Colon (tissue), 2 donors: ENCODE data around the gene TMEM181.
"Not testable (repeated sequence)": the region's sequence is repeated elsewhere in the genome, so short reads cannot be mapped to it uniquely, and the experiment has no call there.

ENCODE experiments used
- FAIRE-seq: peaks from 2 replicates; lab custom pipeline; 2012; peaks lifted over from hg19 to GRCh38; lab: Jason Lieb, UNC
- donor health status: control.
- donor health status: control.

TMEM181 gene

DNA sequence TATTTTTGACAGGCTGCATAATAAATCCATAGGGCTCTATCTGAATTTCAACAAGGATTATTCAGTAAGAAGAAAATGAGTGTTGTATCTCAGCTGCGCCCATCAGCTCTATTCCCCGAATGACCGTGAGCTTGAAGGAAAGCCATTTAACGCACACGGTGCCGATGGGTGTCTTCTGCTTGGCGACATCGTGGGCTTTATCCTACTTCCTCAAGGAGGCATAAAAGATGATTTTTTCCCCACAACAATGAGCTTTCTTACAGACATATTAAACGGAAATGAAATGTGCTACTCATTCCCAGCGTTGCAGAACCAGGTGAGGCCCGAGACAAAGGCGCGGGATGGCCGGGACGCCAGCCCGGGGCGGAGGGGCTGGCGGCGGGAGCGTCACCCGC, 83.9 kb downstream of the TMEM181 start:
- FAIRE-seq, result no peak

DNA sequence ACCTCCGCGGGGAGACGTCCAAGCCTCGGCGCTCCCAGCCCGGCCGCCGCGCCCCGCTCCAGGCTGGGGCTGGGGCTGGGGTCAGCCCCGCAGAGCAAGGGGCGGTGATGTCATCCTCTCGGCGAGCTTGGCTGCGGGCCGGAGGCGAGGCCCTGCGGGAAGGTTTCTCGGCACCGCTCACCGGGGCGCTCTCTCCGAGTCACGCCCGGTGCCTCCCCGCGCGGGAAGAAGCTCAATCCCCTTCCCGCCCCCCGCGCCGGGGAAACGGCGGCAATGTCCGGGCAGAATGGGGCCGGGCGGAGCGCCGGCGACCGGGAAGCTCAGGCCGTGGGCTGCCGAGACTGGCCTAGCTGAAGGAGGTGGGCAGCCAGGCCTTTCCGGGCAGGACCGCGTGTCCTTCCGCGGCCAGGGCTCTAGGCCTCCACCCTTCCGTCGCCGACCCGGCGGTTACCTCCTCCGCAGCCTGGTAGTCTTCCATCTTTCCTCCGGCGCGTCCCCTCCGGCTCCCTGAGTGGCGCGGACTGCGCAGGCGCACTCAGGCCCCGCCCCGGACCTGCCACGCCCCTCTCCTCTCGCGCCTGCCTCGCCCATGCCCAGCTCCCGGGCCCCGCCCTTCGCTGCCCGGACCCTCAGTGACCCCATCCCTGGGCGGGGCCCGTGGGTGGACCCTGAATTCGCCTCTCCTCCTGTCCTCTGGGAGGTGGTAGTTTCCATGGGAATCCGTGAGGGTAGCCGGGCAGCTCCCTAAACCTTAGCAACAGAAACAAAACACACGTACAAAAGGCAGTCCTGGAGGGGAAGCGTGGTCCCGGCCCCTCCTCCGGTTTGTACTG, 84.6 kb downstream of the TMEM181 start, which contains the start of gene DYNLT1:
DYNLT1 (minus strand) TSS at position 513 of the 833 bp plus-strand sequence; CDS start at position 478, 35 bp downstream.
- FAIRE-seq, result no peak

DNA sequence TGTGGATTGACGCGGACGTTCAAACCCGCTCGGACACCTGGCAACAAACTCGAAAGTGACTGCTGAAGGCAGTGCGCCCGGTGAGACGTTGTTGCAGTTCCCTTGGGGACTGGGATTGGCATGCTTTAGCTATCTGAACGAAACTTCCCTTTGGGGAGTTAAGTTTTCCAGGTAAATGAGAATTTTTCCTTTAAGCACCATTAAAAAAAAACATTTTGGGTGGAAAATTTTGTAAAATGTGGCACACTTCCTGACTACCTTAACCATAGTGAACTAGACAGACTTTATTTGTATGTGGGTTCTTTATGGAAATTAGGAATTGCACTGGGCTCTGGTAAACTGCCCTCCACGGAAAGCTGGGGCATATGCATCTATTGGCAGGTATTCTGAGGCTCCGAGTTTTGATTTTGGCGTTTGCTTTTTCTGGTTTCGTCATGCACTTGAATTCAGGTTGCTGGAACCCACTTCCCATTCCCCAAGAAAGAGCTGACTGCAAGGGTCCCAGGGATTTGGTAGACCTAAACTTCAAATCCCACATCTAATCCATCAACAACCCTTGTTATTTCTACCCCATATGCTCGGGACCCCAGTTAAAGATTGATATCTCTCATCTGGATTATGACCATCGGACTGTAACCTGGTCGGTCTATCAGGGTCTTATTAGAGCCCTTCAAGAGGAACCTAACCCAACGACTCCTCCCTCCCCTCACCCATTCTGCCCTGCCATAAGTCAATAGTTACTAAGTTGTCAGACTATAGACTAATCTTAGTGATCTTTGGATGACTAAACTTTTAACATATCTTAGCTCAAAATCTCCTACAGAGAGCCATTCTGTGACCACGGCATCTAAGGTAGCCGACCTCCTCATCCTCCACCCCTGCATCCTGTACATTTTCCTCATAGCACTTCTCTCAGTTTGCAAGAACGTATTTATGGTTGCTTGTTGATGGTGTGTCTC, 85.5 kb downstream of the TMEM181 start:
- FAIRE-seq, result no peak

DNA sequence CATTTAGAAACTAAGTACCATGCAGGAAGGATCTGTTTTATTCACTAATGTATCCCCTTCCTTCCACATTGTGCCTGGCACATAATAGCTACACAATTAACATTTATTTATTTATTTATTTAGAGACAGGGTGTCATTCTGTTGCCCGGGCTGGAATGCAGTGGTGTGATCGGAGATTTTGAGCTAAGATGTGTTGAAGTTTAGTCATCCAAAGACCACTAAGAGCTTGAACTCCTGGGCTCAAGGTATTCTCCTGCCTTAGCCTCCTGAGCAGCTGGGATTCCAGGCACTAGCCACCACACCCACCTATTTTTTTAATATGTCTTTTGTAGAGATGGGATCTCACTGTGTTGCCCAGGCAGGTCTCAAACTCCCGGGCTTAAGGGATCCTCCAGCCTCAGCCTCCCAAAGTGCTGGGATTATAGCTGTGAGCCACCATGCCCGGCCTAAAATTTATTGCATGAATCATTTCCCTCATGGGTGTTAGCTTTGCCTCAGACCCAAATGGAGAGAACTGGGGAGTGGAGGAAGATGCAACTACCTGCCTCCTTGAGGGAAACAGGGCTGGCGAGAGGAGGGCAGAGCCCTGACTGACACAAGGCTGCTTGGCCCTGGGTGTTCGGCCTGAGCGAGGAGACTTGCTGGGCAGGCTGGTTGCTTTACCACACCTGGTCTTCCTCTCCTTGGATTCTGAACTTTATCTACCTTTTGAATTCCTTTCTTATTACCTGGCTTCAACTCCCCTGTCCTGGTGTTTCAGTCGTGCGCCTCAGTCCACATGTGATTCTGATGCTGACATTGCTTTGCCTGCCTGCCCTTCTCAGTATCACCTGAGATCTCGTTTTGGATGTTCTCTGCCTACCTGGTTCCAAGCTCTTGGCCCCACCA, 86.4 kb downstream of the TMEM181 start:
- FAIRE-seq, result no peak

DNA sequence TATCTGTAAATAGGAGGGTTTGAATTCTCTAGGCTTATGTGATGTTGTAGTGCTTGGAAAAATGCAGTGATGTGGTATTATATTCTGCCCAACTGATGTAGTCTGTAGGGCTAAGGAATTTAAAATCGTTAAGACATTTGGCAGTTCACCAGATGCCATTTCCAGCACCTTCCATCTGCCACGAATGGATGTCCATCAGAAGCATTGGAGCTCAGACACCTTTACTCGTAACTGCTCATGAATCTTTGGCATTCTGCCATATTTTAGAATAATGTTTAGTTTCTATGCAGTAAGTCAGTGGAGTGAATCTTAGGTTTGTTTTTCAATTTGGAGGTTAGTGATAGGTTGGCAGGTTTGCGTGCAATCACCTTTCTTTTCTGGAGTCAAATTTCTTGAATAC, 87.6 kb downstream of the TMEM181 start:
- no peak for FAIRE-seq

DNA sequence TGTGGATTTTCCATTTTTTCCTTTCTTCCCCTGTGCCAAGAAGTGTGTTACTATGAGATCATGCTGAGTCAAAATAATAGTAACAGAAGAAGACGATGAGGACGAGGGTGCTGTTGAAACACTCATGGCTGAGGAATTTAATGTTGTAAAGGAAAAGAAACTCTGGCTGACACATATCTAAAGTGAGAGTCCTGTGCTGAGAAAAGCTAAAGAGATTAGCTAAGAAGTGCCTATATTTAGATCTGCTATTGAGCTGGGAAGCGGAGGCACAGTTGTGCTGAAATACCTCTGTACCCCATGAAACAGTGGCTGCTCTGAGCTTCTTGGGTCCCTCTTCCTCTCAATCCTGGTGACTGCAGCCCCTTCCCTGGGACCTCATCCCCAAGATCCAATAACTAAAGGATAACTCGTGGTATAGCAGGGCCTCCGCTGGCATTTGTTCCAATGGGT, 88.8 kb downstream of the TMEM181 start:
- no peak for FAIRE-seq

DNA sequence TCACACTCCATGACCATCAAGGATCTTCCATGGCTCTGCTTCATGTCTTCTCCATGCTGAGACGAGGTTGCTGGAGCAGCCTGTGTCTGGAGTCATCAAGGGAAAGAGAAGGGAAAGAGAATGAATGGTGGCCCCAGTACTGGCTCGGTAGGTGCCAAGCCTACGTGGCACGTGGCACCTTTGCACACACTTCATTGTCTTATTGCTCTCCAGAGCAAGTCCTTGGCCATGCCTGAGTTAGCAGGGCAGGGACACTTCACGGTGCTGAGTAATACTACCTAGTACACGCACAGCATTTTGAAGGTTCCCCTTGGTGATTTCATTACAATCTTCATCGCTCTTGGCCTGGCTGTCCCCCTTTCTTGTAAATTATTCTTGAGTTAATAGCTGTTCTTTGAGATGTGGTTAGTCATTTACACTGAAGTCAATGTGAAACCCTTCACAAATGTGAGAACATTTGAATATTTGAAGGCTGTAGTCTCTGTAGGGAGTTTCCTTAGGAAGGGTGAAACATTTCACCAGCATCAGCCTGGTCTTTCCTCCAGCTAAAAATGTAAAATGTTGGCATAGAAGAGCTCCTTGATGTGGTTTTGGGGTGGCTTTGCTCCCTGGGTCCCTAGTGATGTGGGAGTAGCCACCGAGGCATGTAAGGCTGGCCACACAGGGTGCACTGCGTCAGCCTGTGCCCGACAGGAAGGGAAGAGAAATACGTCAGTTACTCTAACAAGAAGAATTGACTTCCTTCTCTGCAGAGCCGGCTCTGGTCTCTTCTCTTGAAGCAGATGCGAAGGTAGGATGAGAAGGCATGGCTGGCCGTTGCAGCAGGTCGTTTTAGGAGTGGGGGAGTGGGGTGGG, 89.6 kb downstream of the TMEM181 start, which contains the start of gene SYTL3:
SYTL3 (plus strand) TSS at position 766 of the 855 bp plus-strand sequence. CDS start 13,215 bp downstream, outside the sequence.
- no peak for FAIRE-seq

DNA sequence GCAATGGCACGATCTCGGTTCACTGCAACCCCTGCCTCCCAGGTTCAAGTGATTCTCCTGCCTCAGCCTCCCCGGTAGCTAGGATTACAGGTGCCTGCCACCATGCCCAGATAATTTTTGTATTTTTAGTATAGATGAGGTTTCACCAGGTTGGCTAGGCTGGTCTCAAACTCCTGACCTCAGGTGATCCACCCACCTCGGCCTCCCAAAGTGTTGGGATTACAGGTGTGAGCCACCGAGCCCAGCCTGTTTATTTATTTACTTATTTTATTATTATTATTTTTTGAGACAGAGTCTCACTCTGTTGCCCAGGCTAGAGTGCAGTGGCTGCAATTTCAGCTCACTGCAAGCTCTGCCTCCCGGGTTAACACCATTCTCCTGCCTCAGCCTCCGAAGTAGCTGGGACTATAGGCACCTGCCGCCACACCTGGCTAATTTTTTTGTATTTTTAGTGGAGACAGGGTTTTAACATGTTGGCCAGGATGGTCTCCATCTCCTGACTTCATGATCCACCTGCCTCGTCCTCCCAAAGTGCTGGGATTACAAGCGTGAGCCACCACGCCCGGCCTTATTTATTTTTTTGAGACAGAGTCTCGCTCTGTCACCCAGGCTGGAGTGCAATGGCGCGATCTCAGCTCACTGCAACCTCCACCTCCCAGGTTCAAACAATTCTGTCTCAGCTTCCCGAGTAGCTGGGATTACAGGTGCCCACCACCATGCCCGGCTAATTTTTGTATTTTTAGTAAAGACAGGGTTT, 92.3 kb downstream of the TMEM181 start:
- not testable (repeated sequence) for FAIRE-seq

DNA sequence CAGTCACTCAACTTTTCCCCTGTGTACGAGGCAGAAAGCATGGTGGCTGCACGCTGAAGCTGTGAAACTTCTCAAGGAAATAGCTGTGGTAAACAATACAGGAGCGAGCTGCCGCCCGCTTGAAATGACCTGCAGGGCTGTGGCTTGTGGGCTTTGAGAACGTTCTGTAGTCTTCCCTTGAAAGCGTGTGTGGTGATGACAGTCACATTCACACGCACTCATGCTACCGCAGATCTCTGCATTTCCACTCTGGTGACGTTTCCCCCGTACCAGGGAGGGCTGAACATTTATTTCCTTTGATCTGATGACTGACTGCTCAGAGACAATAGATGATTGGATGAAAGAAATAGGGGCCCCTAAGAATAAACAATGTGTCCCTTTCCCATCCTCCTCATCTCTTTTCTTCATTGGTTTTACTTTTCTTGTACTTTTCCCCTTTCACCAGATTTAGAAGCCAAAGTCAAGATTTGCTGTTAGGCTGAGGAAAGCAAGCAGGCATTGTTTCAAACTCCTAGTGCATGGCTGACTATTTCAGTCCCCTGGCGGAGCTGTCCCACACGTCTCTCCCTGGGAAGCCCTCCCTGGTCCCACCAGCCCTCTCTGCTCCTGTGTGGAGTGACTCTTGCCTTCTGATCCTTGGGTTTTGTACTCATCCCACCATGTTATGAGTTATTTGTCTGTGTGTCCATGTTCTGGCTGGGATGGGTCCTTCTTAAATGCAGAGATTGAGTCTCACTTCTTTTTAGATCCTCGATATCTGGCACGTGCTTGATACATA, 93.9 kb downstream of the TMEM181 start:
- no peak for FAIRE-seq

DNA sequence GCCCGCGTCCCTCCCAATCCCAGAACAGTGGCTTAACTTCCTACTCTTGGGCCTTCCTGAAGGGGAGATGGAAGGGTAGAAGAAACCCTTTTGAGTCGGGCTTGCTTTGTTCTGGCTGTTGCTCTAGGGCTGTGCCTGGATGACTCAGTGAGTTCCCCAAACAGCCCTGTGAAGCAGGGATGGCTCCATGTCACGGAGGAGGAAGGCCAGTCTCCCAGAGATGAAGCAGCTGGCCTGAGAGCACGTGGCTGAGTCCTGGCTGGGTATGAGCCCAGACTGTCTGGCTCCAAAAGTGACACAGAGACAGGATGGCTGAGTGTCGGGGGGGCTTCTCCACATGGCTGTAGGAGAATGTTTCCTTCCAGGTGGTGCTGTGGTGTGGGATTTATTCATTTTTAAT, 94.6 kb downstream of the TMEM181 start:
- no peak for FAIRE-seq

DNA sequence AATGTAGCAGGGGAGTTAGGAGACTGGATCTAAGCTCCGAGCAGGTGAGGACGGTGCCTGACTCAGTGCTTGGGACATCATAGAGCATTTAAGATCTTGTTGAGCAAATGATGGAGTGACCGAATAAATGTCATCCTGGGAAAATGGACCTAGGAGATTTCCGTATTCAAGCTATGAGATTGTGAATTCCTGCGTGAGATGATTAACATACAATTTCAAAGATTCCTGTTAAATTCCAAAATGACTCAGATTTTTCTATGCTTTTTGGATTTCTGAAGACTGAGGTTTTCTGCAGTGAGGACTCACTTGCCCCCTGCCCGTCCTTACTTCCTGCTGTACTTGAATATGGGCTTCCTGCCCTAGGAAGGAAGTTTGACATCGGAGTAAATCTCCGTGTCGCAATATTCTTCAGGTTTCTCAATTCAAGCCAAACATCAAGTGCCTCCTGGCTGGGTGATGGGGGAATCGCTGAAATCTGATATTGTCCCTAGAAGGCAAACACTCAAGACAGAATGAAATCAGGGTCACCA, 95.1 kb downstream of the TMEM181 start:
- FAIRE-seq, result no peak

DNA sequence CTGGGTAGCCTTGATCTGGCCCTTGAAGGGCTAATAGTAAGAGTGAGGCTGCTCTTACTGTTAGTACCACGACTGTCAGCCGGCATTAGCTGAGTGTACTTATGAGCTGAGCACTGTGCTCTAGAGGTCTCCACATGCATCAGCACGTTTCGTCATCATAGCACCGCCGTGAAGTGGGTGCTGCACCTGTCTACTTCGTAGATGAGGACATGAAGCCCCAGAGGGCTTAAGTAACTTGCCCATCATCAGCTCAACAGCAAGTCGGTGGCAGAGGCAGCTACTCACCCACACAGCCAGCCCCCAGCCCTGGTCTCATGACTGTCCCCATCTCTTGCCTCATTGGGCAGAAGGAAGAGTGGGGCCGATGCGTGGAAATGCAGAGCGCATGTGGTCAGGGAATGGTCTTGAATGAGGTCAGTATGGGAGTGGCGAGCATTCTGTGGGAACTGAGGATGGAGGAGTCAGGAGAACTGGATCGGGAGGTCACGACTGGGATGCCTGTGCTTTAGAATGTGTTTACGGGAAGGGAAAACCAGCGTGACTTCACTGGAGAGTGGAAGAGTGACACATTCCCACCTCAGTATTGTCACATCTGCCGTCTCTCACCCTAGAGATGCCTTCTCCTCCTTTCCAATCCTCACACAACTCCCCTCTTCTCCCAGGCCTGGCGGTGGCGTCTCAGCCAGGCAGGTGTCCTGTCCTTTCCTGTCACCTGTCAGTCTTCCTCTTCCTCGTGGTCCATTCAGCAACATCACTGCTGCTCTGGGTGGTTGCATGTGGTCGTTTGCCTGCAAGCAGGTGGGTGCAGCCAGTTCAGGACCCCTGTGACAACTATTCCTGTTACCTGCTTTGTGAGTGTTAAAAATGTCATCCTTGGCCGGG, 95.9 kb downstream of the TMEM181 start:
- no peak for FAIRE-seq

DNA sequence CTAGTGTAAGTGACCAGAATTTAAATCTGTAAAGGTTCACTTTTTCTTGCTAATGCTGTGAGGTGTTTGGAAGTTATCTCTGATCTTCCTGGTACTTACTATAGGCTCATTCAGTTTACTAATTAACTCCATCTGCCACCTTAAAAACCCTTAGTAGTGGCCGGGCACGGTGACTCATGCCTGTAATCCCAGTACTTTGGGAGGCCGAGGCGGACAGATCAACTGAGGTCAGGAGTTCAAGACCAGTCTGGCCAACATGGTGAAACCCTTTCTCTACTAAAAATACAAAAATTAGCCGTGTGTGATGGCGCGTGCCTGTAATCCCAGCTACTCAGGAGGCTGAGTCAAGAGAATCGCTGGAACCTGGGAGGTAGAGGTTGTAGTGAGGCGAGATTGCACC, 97.1 kb downstream of the TMEM181 start:
- not testable (repeated sequence) for FAIRE-seq

DNA sequence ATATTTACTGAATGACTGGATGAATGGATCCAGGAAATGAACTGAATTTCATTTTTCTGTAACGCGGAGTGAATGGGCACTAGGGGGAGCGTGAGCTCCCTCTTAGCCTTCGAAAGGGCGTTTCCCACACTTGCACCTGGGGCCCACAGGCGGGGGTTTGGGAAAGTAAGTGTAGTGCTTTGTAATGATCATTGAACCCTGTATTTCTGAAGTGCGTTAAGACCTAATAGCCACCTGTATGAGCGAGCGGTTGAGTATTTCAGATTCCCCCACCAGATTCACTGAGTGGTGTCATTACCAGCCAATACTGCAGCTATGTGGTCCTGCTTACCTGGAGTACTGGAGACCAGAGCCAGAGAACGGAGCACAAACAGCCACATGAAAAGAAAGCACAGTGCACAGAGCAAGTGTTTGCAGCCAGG, 100.5 kb downstream of the TMEM181 start:
- no peak for FAIRE-seq

DNA sequence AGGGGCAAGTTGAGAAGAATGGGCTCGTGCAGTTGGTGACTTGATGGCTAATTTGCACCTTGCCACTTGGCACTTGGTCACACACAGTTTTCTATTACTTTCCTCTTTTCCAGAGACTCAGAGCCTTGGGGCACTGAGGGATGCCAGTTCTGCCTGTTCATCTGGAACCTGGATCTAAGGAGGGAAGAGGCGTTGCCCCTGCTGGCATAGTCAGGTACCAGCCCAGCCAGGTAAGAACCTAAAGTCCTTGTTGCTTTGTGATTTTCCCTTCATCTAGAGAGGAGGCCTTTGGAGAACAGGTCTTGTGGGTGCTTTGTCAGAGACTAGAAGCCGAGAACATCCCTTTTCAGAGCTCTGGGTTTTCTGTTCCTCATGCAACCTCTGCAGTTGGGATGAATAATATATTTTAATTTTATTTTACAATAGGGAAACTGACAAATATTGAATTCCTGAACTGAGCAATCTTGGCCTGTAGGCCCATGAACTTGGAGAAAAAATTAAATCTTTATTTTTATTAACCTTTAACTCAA, 101.3 kb downstream of the TMEM181 start:
- FAIRE-seq, result no peak

DNA sequence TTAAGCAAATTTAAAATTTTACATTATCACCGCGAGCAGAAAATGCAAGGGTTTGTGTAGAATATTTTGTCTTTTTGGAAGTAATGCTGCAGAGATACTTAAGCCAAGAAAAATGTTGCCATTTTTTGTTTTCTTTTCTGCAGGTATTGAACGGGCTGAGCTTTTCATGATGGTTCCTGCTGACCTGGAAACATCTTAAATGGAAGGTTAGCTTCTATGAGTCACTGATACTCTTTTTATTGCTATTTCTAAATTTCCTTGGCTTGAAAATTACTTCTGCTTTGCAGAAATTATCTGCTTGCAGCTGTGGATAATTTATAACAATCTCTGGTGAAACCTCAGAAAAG, 102.7 kb downstream of the TMEM181 start:
- FAIRE-seq, result no peak

DNA sequence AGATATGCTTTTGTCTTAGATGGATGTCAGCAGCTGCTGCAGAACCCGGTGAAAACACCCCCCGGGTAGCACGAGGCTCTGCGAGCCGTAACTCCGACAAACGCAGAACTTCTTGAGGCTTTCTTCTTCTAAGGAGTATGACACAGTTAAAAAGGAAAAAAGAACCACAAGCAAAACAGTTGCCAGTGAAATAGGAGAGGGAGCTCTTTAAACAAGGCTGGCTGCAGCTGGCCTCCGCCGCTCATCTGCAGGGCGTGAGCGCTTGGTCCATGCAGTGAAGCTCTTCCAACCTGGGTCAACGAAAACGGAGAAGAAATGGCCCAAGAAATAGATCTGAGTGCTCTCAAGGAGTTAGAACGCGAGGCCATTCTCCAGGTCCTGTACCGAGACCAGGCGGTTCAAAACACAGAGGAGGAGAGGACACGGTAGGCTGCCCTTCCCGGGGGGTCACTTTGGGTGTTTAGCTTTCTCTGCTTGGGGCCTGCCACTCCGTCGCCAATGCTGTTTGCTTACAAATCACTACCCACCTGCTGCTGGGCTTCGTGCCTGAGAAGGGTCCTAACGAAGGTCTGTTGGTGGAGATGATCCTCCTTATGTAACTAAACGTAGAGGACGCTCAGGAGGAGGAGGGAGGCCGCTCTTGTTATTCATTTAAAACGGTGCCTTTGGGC, 103.2 kb downstream of the TMEM181 start:
- no peak for FAIRE-seq
